Measurements from ENCODE around the gene ASTN2. TPM values are rescaled to one million over a fixed set of nuclear protein-coding genes. Genes with fewer than 3 reads are reported as not detected.
"Not testable (repeated sequence)": the region's sequence is repeated elsewhere in the genome, so short reads cannot be mapped to it uniquely, and the experiment has no call there.

Gene ASTN2
- total RNA-seq, 1 donor from 2014 or later: 10.0 TPM

DNA sequence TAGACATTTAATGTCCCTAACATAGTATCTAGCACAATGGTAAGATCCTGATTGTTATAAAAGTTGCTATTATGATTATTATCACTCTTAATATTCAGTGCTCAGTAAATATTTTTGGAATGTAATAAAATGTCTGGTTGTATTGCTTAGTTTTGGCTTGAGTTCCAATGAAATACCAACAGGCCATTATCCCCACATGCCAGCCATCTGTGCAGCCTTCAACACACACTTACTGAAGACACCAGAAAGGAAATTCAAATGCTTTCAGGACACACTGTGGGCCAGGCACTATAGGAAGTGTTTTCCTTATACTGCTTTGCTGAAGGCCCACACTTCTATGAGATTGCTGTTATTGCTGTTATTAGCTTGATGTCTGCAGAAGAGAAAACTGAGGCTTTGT, 570.2 kb downstream of the ASTN2 start:
- TF ChIP-seq, protein P1, sequence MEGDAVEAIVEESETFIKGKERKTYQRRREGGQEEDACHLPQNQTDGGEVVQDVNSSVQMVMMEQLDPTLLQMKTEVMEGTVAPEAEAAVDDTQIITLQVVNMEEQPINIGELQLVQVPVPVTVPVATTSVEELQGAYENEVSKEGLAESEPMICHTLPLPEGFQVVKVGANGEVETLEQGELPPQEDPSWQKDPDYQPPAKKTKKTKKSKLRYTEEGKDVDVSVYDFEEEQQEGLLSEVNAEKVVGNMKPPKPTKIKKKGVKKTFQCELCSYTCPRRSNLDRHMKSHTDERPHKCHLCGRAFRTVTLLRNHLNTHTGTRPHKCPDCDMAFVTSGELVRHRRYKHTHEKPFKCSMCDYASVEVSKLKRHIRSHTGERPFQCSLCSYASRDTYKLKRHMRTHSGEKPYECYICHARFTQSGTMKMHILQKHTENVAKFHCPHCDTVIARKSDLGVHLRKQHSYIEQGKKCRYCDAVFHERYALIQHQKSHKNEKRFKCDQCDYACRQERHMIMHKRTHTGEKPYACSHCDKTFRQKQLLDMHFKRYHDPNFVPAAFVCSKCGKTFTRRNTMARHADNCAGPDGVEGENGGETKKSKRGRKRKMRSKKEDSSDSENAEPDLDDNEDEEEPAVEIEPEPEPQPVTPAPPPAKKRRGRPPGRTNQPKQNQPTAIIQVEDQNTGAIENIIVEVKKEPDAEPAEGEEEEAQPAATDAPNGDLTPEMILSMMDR (IDR thresholded peaks at IDR 0.05; ENCODE audit: unreplicated experiment): no peak
- H3K9me3 Mint-ChIP-seq (ENCODE audit: unreplicated experiment): no peaks in the 10 kb centered on the region
- peaks cover 3% of the 10 kb centered on the region for H3K27me3 Mint-ChIP-seq (ENCODE audit: unreplicated experiment)
- no peaks in the 10 kb centered on the region for H3K36me3 Mint-ChIP-seq (ENCODE audit: low read depth, unreplicated experiment)
- H3K4me1 Mint-ChIP-seq (ENCODE audit: unreplicated experiment): peaks cover 4% of the 10 kb centered on the region
- no peak overlapping the region for H3K4me3 Mint-ChIP-seq (ENCODE audit: unreplicated experiment)
- no peak for DNase-seq (ENCODE audit: low spot score)
- H3K27ac Mint-ChIP-seq (ENCODE audit: unreplicated experiment): no peak overlapping the region

DNA sequence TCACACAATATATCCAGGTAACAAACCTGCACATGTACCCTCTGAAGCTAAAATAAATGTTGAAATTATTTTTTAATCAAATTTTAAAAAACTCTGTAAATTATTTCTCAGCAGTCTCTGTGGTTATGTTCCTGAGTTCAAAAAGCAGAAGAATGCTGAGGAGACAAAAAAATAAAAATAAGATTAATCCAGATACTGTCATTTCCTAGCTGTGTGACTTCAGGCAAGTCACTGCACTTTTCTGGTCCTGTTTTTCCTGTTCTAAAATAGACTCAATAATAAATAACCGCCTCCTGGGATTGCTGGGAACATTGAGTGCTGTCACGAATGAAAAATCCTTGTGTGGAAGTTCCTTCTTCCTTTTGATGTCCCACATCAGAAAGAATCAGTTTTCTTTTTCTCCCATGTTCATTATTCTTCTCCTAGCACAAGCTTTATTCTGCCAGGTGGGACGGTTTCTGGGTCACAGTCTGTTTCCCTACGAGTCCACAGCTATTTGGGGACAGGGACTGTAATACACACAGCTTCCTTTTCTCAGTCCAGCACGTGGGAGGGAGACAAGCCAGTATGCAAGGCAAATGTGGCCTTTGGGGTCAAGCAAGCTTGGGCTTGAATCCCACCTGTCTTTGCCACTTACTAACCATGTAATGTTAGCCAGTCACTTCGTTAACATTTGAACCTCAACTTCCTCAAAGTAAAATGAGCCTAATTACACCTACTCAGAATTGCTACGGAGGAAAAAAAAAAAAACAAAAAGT, 570.8 kb downstream of the ASTN2 start:
- Mint-ChIP-seq H3K9me3 (ENCODE audit: unreplicated experiment) (no peaks in the 10 kb centered on the region), H3K27ac (ENCODE audit: unreplicated experiment) (no peak overlapping the region)

DNA sequence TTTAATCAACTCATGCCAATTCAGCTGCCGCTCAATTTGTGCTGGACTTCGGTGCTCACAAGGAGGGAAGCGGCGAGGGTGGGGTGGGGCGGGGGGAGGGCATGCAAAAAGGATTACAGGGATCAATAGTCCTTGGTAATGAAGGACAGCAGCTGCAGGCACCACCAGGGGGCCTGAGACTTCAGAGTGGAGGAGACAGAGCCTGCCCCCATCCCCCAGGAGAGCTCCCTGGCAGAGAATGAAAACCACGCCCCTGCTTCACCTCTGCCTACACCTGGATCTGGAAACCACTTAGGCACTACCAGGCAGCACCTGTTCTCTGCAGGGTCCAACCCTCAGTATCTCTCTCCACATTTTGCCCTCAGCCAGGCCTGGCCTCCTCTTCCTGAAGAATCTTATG, 572.2 kb downstream of the ASTN2 start:
- Mint-ChIP-seq H3K27ac (ENCODE audit: unreplicated experiment) (no peak overlapping the region), H3K4me1 (ENCODE audit: unreplicated experiment) (peaks cover 4% of the 10 kb centered on the region), H3K36me3 (ENCODE audit: low read depth, unreplicated experiment) (no peaks in the 10 kb centered on the region), H3K4me3 (ENCODE audit: unreplicated experiment) (no peak overlapping the region), H3K27me3 (ENCODE audit: unreplicated experiment) (peaks cover 3% of the 10 kb centered on the region), H3K9me3 (ENCODE audit: unreplicated experiment) (no peaks in the 10 kb centered on the region)
- no peak for DNase-seq (ENCODE audit: low spot score)
- TF ChIP-seq, protein P1 (IDR thresholded peaks at IDR 0.05; ENCODE audit: unreplicated experiment): no peak

More for the DNA sequence above, 570.8 kb downstream of the ASTN2 start:
- H3K4me3 Mint-ChIP-seq (ENCODE audit: unreplicated experiment): no peak overlapping the region
- H3K4me1 Mint-ChIP-seq (ENCODE audit: unreplicated experiment): peaks cover 4% of the 10 kb centered on the region
- H3K36me3 Mint-ChIP-seq (ENCODE audit: low read depth, unreplicated experiment): no peaks in the 10 kb centered on the region
- DNase-seq (ENCODE audit: low spot score): no peak
- peaks cover 3% of the 10 kb centered on the region for H3K27me3 Mint-ChIP-seq (ENCODE audit: unreplicated experiment)
- TF ChIP-seq, protein P1 (IDR thresholded peaks at IDR 0.05; ENCODE audit: unreplicated experiment): no peak

DNA sequence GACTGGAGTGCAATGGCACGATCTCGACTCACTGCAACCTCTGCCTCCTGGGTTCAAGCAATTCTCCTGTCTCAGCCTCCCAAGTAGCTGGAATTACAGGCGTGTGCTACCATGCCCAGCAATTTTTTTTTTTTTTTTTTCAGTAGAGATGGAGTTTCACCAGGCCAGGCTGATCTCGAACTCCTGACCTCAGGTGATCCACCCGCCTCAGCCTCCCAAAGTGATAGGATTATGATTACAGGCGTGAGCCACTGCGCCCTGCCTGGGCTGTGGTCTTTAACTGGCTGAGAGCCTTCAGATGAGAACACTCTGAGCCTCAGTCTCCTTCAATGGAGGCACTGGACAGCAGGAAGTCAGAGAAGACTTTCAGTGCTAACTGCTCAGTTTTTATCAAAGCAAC, 576.4 kb downstream of the ASTN2 start:
- H3K36me3 Mint-ChIP-seq (ENCODE audit: low read depth, unreplicated experiment); H3K27me3 Mint-ChIP-seq (ENCODE audit: unreplicated experiment); H3K4me3 Mint-ChIP-seq (ENCODE audit: unreplicated experiment); DNase-seq (ENCODE audit: low spot score); H3K9me3 Mint-ChIP-seq (ENCODE audit: unreplicated experiment); H3K27ac Mint-ChIP-seq (ENCODE audit: unreplicated experiment); H3K4me1 Mint-ChIP-seq (ENCODE audit: unreplicated experiment): not testable (repeated sequence)

DNA sequence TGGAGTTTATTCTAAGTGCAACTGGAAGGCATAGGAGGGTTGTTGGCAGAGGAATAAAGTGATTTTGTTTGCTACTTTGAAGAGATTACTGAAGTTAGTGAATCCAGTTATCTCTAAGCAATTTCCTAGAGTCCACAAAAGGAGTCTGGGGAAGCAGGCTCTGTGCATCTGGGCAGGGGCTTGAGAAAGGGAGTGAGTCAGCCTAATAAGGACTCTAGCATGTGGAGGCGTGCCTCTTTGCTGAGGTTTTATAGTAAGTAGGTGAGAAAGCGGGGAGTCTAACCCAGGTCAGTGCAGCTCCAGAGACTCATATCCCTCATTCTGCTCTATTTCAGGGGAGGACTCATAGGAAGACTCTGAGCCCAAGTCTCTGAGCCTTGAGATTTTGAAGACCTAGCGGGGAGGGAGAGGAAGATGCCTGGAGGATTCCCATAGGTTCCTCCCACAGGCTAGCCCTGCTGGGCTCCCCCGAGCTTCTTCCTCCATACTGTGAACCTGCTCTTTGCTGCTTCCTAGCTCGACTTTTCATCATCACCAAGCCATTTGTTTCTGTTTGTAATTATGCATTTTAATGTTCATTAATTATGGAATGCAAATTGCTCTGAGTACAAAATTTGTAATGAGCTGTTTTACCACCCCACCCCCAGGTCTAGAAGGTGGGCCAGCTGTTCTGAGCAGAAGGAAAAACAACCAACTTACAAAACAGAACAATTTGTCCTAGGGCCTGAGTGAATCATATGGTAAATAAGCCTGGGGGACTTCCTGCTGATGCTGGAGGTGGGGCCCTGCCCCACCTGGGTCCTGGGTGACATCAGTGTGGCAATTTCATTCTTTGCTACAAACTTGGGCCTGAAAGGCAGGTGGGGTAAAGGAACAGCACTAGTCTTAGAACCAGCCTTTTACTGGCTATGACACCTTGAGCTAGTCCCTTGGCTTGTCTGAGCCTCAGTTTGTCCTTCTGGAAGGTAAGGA, 577.6 kb downstream of the ASTN2 start:
- Mint-ChIP-seq H3K27ac (ENCODE audit: unreplicated experiment) (no peak overlapping the region), H3K27me3 (ENCODE audit: unreplicated experiment) (peaks cover 3% of the 10 kb centered on the region), H3K36me3 (ENCODE audit: low read depth, unreplicated experiment) (no peaks in the 10 kb centered on the region), H3K9me3 (ENCODE audit: unreplicated experiment) (no peaks in the 10 kb centered on the region), H3K4me3 (ENCODE audit: unreplicated experiment) (no peak overlapping the region), H3K4me1 (ENCODE audit: unreplicated experiment) (peaks cover 3% of the 10 kb centered on the region)
- TF ChIP-seq, protein P1 (IDR thresholded peaks at IDR 0.05; ENCODE audit: unreplicated experiment): no peak
- DNase-seq (ENCODE audit: low spot score): no peak

DNA sequence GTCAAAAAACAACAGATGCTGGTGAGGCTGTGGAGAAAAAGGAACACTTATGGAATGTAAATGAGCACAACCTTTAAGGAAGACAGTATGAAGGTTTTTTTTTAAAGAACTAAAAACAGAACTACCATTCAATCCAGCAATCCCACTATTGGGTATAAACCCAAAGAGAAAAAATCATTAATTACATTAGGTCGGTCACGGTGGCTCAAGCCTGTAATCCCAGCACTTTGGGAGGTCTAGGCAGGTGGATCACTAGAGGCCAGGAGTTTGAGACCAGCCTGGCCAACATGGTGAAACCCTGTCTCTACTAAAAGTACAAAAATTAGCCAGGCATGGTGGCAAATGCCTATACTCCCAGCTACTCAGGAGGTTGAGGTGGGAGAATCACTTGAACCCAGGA, 584.5 kb downstream of the ASTN2 start:
- not testable (repeated sequence) for H3K4me3 Mint-ChIP-seq (ENCODE audit: unreplicated experiment); DNase-seq (ENCODE audit: low spot score); H3K27me3 Mint-ChIP-seq (ENCODE audit: unreplicated experiment); H3K9me3 Mint-ChIP-seq (ENCODE audit: unreplicated experiment); H3K36me3 Mint-ChIP-seq (ENCODE audit: low read depth, unreplicated experiment); H3K27ac Mint-ChIP-seq (ENCODE audit: unreplicated experiment)
- peaks cover 16% of the 10 kb centered on the region for H3K4me1 Mint-ChIP-seq (ENCODE audit: unreplicated experiment)
